PC-3 (cell line): ENCODE measurements around the gene CARS1. TPM values are rescaled to one million over a fixed set of nuclear protein-coding genes. Genes with fewer than 3 reads are reported as not detected.
A peak's percentile ranks its signal among the peaks of the same experiment; 100 is the strongest.

Experiments used
- ATAC-seq: fragments of 200-7000 bp; cut with Tn5 transposase; 2 replicates; pipeline ENCODE4 v1.9.1; 2020; ENCODE audit warnings: mild to moderate bottlenecking, moderate library complexity
- BruUV-seq: library from RNA; stranded (reverse); fragments of 400-500 nt; replicated peaks from 2 replicates; lab custom pipeline; 2021; lab: Mats Ljungman, UMichigan
- CTCF ChIA-PET: fragments of 300-600 bp; sonication (Branson Sonifier 250); formaldehyde crosslinking; loops from one replicate; lab custom pipeline; 2022; ENCODE audit warnings: antibody characterized with exemption; lab: Charles Lee
- POLR2A ChIA-PET: fragments of 300-600 bp; sonication (Branson Sonifier 250); formaldehyde crosslinking; loops from one replicate; lab custom pipeline; 2022; ENCODE audit warnings: antibody characterized with exemption; ENCODE audit not compliant: unreplicated experiment; lab: Charles Lee
- DNase-seq: peaks from one replicate; pipeline ENCODE4 v3.0.0-alpha.2; 2015
- H2AFZ ChIP-seq: fragments of 300-600 bp; sonication (generic); 2 replicates; pipeline ENCODE4 v1.6.0; 2016; ENCODE audit warnings: antibody characterized with exemption, low read length
- H3F3A ChIP-seq: fragments of 300-600 bp; sonication (generic); one replicate; pipeline ENCODE4 v1.6.0; 2017; ENCODE audit warnings: antibody characterized with exemption, low read length, control low read depth, mild to moderate bottlenecking; ENCODE audit not compliant: unreplicated experiment
- H3K27ac ChIP-seq: fragments of 300-600 bp; sonication (generic); 2 replicates; pipeline ENCODE4 v1.5.1; 2016; ENCODE audit warnings: mild to moderate bottlenecking, low read length
- H3K27me3 ChIP-seq: fragments of 300-600 bp; sonication (generic); 2 replicates; pipeline ENCODE4 v1.6.1; 2016; ENCODE audit warnings: low read length, mixed read lengths
- H3K36me3 ChIP-seq: fragments of 300-600 bp; sonication (generic); 2 replicates; pipeline ENCODE4 v1.6.1; 2016; ENCODE audit warnings: low read depth, mixed run types, low read length, mixed read lengths
- H3K4me1 ChIP-seq: fragments of 300-600 bp; sonication (generic); 2 replicates; pipeline ENCODE4 v1.5.1; 2016; ENCODE audit warnings: low read length; ENCODE audit not compliant: insufficient read depth
- H3K4me2 ChIP-seq: fragments of 300-600 bp; sonication (generic); 2 replicates; pipeline ENCODE4 v1.6.0; 2016; ENCODE audit warnings: low read length
- H3K4me3 ChIP-seq: fragments of 300-600 bp; sonication (generic); 2 replicates; pipeline ENCODE4 v1.5.1; 2016; ENCODE audit warnings: mild to moderate bottlenecking, low read length, mixed read lengths
- H3K79me2 ChIP-seq: fragments of 300-600 bp; sonication (generic); 2 replicates; pipeline ENCODE4 v1.6.1; 2017; ENCODE audit warnings: low read length, mixed read lengths
- H3K9ac ChIP-seq: fragments of 300-600 bp; sonication (generic); 2 replicates; pipeline ENCODE4 v1.6.0; 2016; ENCODE audit warnings: mild to moderate bottlenecking, low read length
- H3K9me2 ChIP-seq: fragments of 300-600 bp; sonication (generic); replicated peaks from 2 replicates; pipeline ENCODE4 v1.6.1; 2016; ENCODE audit warnings: mixed run types, low read length, mixed read lengths
- H3K9me3 ChIP-seq: fragments of 300-600 bp; sonication (generic); 2 replicates; pipeline ENCODE4 v1.6.1; 2016; ENCODE audit warnings: low read length, mixed read lengths
- H4K20me1 ChIP-seq: fragments of 300-600 bp; sonication (generic); 2 replicates; pipeline ENCODE4 v1.6.1; 2016; ENCODE audit warnings: low read length, mixed read lengths
- CTCF ChIP-seq: fragments of 300-600 bp; sonication (generic); conservative IDR thresholded peaks from 2 replicates; pipeline ENCODE4 v1.5.1; 2017; ENCODE audit warnings: antibody characterized with exemption, low read depth, mild to moderate bottlenecking, low read length
- EZH2 ChIP-seq: fragments of 300-600 bp; sonication (generic); IDR thresholded peaks from one replicate; pipeline ENCODE4 v1.6.1; 2017; ENCODE audit warnings: antibody characterized with exemption, mild to moderate bottlenecking, low read length; ENCODE audit not compliant: unreplicated experiment
- EZH2phosphoT487 ChIP-seq: fragments of 300-600 bp; sonication (generic); IDR thresholded peaks from 2 replicates; pipeline ENCODE4 v1.6.1; 2018; ENCODE audit warnings: mild to moderate bottlenecking, antibody characterized with exemption, low read length, borderline replicate concordance
- intact Hi-C: fragments of 100-400 bp; cut with micrococcal nuclease; formaldehyde crosslinking; loops from 2 replicates; pipeline ENCODE4 v1.9.0; 2023
- total RNA-seq: library from RNA; depleted of rRNA; stranded (reverse); fragments of >200 nt; gene quantifications from 2 replicates; pipeline ENCODE4 v1.2.3, GENCODE V29; 2014

CARS1 gene
- total RNA-seq, 1 experiment from 2014 or later: 39.7 TPM

DNA sequence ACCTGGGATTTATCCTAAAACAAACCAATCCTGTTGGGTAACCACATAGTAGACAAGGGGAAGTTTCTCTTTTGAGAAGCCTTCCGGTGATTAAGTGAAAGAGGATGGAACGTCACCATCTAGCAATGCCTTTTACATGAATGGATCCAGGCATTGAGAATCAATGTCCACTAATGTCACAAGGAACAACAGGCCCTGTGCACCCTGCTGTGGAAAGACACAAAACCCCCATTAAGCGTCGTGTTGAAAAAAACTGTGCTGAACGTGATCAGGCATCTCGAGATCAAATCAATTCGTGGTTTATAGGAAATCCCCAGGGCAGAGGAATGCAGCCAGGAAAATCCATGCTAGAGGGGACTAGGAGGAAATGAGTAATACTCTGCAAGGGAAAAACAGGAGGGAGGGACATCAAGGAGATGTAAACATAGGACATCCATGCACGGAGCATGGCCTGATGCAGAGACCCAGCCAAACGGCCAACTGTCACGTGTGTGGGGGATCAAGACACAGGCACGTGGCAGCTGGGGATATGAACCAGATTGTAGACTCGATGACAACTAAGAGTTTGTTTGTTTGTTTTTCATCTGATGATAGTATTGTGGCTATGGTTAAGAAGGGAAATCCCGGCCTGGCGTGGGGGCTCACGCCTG, 38.6 kb upstream of the CARS1 start:
- no peaks in the 10 kb centered on the region for H3K9me2 ChIP-seq
- CTCF ChIA-PET: no interaction called here
- peak; percentile 77 for ATAC-seq
- peak overlapping the region; percentile 51; the same call in 1 of the 2 replicates for H3K4me3 ChIP-seq
- H3K27me3 ChIP-seq: no peaks in the 10 kb centered on the region
- BruUV-seq: no TSS peak
- no peaks in the 10 kb centered on the region for H3K36me3 ChIP-seq
- peaks cover 22% of the 10 kb centered on the region for H3K4me1 ChIP-seq
- H3K79me2 ChIP-seq: no peaks in the 10 kb centered on the region
- TF ChIP-seq EZH2phosphoT487 (no peak), EZH2 (no peak)
- no peaks in the 10 kb centered on the region for H3K9me3 ChIP-seq
- POLR2A ChIA-PET: interaction anchor here (0.6 to 0.7 kb wide), 2 partner anchors 58 to 166 kb away, joined by 3 to 17 read pairs; partner anchors contain the start of gene PHLDA2
- peak overlapping the region; percentile 73 for H3K4me2 ChIP-seq
- intact Hi-C loops: loop anchor here (2.0 to 5.0 kb wide), 4 partner anchors 29 to 164 kb away; partner anchors contain the start of genes MRGPRG and OSBPL5
- no peaks in the 10 kb centered on the region for H3F3A ChIP-seq
- DNase-seq: peak; percentile 79
- no peaks in the 10 kb centered on the region for H4K20me1 ChIP-seq
- peak overlapping the region; percentile 45; the same call in 1 of the 2 replicates for H2AFZ ChIP-seq
- H3K9ac ChIP-seq: peak overlapping the region; percentile 38
- peak overlapping the region; percentile 86 for H3K27ac ChIP-seq

DNA sequence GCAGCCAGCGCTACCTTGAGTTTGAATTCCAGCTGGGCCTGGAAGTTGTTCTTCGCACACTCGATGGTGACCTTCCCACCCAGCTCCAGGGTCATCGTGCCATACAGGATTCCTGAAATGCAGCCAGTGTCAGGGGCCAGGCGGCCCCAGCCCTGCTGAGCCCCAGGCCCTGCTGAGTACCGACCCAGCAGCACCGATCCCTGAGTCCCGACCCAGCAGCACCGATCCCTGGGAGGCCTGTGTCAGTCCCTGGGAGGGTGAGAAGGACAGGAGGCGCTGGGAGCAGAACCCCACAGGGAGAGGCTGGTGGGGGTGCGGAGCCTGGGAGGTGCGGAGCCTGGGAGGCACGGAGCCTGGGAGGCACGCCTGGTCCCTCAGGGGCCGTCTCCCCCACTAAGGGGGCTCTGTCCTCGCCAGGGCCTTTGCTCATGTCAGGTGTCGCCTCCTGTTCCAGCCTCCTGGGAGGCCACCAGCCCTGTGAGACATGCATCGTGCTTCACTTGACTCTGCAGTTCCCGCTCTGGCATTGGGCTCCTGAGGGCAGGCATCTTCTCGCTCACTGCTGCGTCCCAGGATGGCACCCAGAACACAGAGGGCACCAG, 37.1 kb upstream of the CARS1 start:
- Histone ChIP-seq H3K9me3 (no peaks in the 10 kb centered on the region), H3K9ac (no peak overlapping the region), H3K4me2 (no peak overlapping the region), H3K4me3 (no peak overlapping the region), H3K79me2 (no peaks in the 10 kb centered on the region), H3K9me2 (no peaks in the 10 kb centered on the region), H3K27ac (no peak overlapping the region), H3K27me3 (no peaks in the 10 kb centered on the region), H3F3A (no peaks in the 10 kb centered on the region), H3K4me1 (peaks cover 22% of the 10 kb centered on the region), H4K20me1 (no peaks in the 10 kb centered on the region), H3K36me3 (no peaks in the 10 kb centered on the region), H2AFZ (no peak overlapping the region)
- DNase-seq (no peak), ATAC-seq (no peak)
- intact Hi-C loops: loop anchor here (5.0 kb wide), 1 partner anchor 37 kb away; the partner anchor contains the start of gene CARS1
- ChIA-PET POLR2A (no interaction called here), CTCF (interaction anchor here (1.0 kb wide), 1 partner anchor 30 kb away, joined by 3 read pairs; no protein-coding TSS in a partner anchor)
- no TSS peak for BruUV-seq
- TF ChIP-seq EZH2 (no peak), CTCF (no peak), EZH2phosphoT487 (no peak)

- BruUV-seq: no TSS peak
These were observed 36.3 kb upstream of the CARS1 start for GRCh38 chr11:3093281-3094191.

More at GRCh38 chr11:3093281-3094191, 36.3 kb upstream of the CARS1 start:
- no peaks in the 10 kb centered on the region for H4K20me1 ChIP-seq
- H3K9ac ChIP-seq: no peak overlapping the region
- H3F3A ChIP-seq: no peaks in the 10 kb centered on the region
- TF ChIP-seq EZH2: no peak
- TF ChIP-seq EZH2phosphoT487: no peak
- TF ChIP-seq CTCF: no peak
- H3K36me3 ChIP-seq: no peaks in the 10 kb centered on the region
- no peak overlapping the region for H3K27ac ChIP-seq
- ChIA-PET CTCF (no interaction called here), POLR2A (no interaction called here)
- ATAC-seq (no peak), DNase-seq (no peak)
- no peaks in the 10 kb centered on the region for H3K9me3 ChIP-seq
- no peaks in the 10 kb centered on the region for H3K79me2 ChIP-seq
- H2AFZ ChIP-seq: no peak overlapping the region
- no peaks in the 10 kb centered on the region for H3K27me3 ChIP-seq
- no peaks in the 10 kb centered on the region for H3K9me2 ChIP-seq
- H3K4me3 ChIP-seq: no peak overlapping the region
- intact Hi-C loops: loop anchor here (5.0 kb wide), 1 partner anchor 36 kb away; the partner anchor contains the start of gene CARS1
- H3K4me1 ChIP-seq: peaks cover 25% of the 10 kb centered on the region
- H3K4me2 ChIP-seq: no peak overlapping the region
